ENCODE results near the gene NFATC2IP.

GRCh38 chr16:28927815-28928214 lies 22.9 kb upstream of the NFATC2IP start:
- no peak for TF ChIP-seq BHLHE40 (IDR thresholded peaks at IDR 0.05; ENCODE audit: low read length)
- TF ChIP-seq EZH2 (IDR thresholded peaks at IDR 0.05; ENCODE audit: borderline replicate concordance, low read depth, low read length) = no peak

Data from K562 (cell line).